Measurements from ENCODE around the gene GRIP2.

- TF ChIP-seq CTCF (IDR thresholded peaks at IDR 0.05; ENCODE audit: poor library complexity, severe bottlenecking): no peak
- no peak for TF ChIP-seq POLR2AphosphoS5 (IDR thresholded peaks at IDR 0.05)
- no peak for TF ChIP-seq REST (IDR thresholded peaks at IDR 0.05; ENCODE audit: borderline replicate concordance)
- no peak for TF ChIP-seq EZH2 (IDR thresholded peaks at IDR 0.05; ENCODE audit: borderline replicate concordance, insufficient read depth, low read length, poor library complexity, severe bottlenecking)
- TF ChIP-seq EP300 (conservative IDR thresholded peaks at IDR 0.05; ENCODE audit: poor library complexity, severe bottlenecking): no peak
- no peak for TF ChIP-seq RAD21 (conservative IDR thresholded peaks at IDR 0.05)
- no peak for TF ChIP-seq MXI1 (conservative IDR thresholded peaks at IDR 0.05; ENCODE audit: poor library complexity, severe bottlenecking)
- TF ChIP-seq TAF1 (IDR thresholded peaks at IDR 0.05; ENCODE audit: low read depth): no peak
These were observed 86.1 kb downstream of the GRIP2 start for GRCh38 chr3:14453876-14454638.
